ENCODE results near the gene ANP32B. TPM values are rescaled to one million over a fixed set of nuclear protein-coding genes. Genes with fewer than 3 reads are reported as not detected.

ANP32B gene
- total RNA-seq, 1 donor from 2014 or later: 108 TPM

GRCh38 chr9:98057138-98057799, 74.1 kb downstream of the ANP32B start:
- no peaks in the 10 kb centered on the region for H3K9me3 Mint-ChIP-seq (ENCODE audit: unreplicated experiment)
- TF ChIP-seq CTCF (IDR thresholded peaks at IDR 0.05; ENCODE audit: unreplicated experiment): no peak
- peak overlapping the region; percentile 98 for H3K4me3 Mint-ChIP-seq (ENCODE audit: unreplicated experiment)
- peaks cover 8% of the 10 kb centered on the region for H3K36me3 Mint-ChIP-seq (ENCODE audit: low read depth, unreplicated experiment)
- peaks cover 7% of the 10 kb centered on the region for H3K4me1 Mint-ChIP-seq (ENCODE audit: unreplicated experiment)
- H3K27ac Mint-ChIP-seq (ENCODE audit: unreplicated experiment): peak overlapping the region; percentile 99
- no peak for DNase-seq (ENCODE audit: low spot score)
- H3K27me3 Mint-ChIP-seq (ENCODE audit: unreplicated experiment): peaks cover 4% of the 10 kb centered on the region

GRCh38 chr9:98062161-98062560, 79.0 kb downstream of the ANP32B start:
- Mint-ChIP-seq H3K4me1 (ENCODE audit: unreplicated experiment) (peaks cover 5% of the 10 kb centered on the region), H3K27me3 (ENCODE audit: unreplicated experiment) (peaks cover 3% of the 10 kb centered on the region), H3K36me3 (ENCODE audit: low read depth, unreplicated experiment) (peaks cover 21% of the 10 kb centered on the region), H3K27ac (ENCODE audit: unreplicated experiment) (no peak overlapping the region), H3K9me3 (ENCODE audit: unreplicated experiment) (no peaks in the 10 kb centered on the region), H3K4me3 (ENCODE audit: unreplicated experiment) (no peak overlapping the region)
- DNase-seq (ENCODE audit: low spot score): no peak
- no peak for TF ChIP-seq CTCF (IDR thresholded peaks at IDR 0.05; ENCODE audit: unreplicated experiment)

- no peak overlapping the region for H3K27ac Mint-ChIP-seq (ENCODE audit: unreplicated experiment)
- no peak for DNase-seq (ENCODE audit: low spot score)
- H3K4me1 Mint-ChIP-seq (ENCODE audit: unreplicated experiment): no peaks in the 10 kb centered on the region
- H3K9me3 Mint-ChIP-seq (ENCODE audit: unreplicated experiment): no peaks in the 10 kb centered on the region
- H3K27me3 Mint-ChIP-seq (ENCODE audit: unreplicated experiment): no peaks in the 10 kb centered on the region
- no peak for TF ChIP-seq CTCF (IDR thresholded peaks at IDR 0.05; ENCODE audit: unreplicated experiment)
- no peak overlapping the region for H3K4me3 Mint-ChIP-seq (ENCODE audit: unreplicated experiment)
- peaks cover 19% of the 10 kb centered on the region for H3K36me3 Mint-ChIP-seq (ENCODE audit: low read depth, unreplicated experiment)
Measured at GRCh38 chr9:98064623-98065392, 81.7 kb downstream of the ANP32B start.

Other genes starting within 250 kb of the ANP32B start
- not detected for gene FOXE1, start 130.1 kb upstream of the ANP32B start, total RNA-seq (ENCODE audit: unreplicated experiment)
- 6.8 TPM for gene TRMO, start 60.8 kb upstream of the ANP32B start, total RNA-seq (ENCODE audit: unreplicated experiment)
- 0.44 TPM for gene HEMGN, start 45.2 kb upstream of the ANP32B start, total RNA-seq (ENCODE audit: unreplicated experiment)
- 41.4 TPM for gene NANS, start 73.4 kb downstream of the ANP32B start, total RNA-seq (ENCODE audit: unreplicated experiment)
- gene TRIM14, start 135.9 kb downstream of the ANP32B start, total RNA-seq (ENCODE audit: unreplicated experiment): 0.97 TPM
- 5.5 TPM for gene CORO2A, start 209.3 kb downstream of the ANP32B start, total RNA-seq (ENCODE audit: unreplicated experiment)

Data from endothelial cell (in vitro differentiated cells).